Endothelial cell of umbilical vein (primary cell): ENCODE data around the gene BCL11A.

Experiments
- GATA2 ChIP-seq: IDR thresholded peaks from 2 replicates; pipeline ENCODE4 v1.7.0; 2011; ENCODE audit warnings: low read depth, mild to moderate bottlenecking, moderate library complexity, mixed read lengths, low read length; ENCODE audit not compliant: insufficient read length, insufficient read depth
- MYC ChIP-seq: IDR thresholded peaks from one replicate; pipeline ENCODE4 v1.6.1; 2011; ENCODE audit warnings: mild to moderate bottlenecking, low read depth, low read length
- POLR2A ChIP-seq: IDR thresholded peaks from 2 replicates; pipeline ENCODE4 v1.6.1; 2012; ENCODE audit warnings: low read depth, mild to moderate bottlenecking, control low read depth, low read length
- TF ChIP-seq, protein P1 (sequence below), 2 donors: IDR thresholded peaks; 1 replicate in 1 of 2; 2 replicates in 1 of 2; pipeline ENCODE4 v1.5.1; 2011; ENCODE audit warnings: low read length in 2 of 2, mild to moderate bottlenecking in 2 of 2, moderate library complexity in 2 of 2, control low read depth in 1 of 2, inconsistent platforms in 1 of 2, low read depth in 1 of 2; ENCODE audit not compliant: insufficient read depth in 1 of 2; ENCODE audit errors: extremely low read depth in 1 of 2

DNA sequence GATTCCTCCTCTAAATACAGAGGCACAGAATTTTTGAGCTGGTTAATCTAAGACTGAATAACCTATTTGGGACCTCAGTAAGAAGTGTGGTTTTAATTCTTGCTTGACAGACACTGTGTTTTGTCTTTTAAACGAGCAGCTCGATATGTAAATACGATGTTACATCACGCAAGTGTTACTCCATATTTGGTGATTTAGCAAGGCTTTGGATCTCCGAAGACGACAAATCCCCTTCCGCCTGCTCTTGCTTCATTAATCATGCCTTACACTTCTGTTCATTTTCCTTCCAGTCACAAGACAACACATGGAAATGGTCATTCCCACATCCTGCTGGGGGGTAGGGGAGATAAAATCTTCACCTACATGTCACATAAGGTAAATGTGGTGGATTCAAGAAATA is 9.4 kb downstream of the BCL11A start:
- TF ChIP-seq POLR2A, result no peak
- TF ChIP-seq, protein P1, sequence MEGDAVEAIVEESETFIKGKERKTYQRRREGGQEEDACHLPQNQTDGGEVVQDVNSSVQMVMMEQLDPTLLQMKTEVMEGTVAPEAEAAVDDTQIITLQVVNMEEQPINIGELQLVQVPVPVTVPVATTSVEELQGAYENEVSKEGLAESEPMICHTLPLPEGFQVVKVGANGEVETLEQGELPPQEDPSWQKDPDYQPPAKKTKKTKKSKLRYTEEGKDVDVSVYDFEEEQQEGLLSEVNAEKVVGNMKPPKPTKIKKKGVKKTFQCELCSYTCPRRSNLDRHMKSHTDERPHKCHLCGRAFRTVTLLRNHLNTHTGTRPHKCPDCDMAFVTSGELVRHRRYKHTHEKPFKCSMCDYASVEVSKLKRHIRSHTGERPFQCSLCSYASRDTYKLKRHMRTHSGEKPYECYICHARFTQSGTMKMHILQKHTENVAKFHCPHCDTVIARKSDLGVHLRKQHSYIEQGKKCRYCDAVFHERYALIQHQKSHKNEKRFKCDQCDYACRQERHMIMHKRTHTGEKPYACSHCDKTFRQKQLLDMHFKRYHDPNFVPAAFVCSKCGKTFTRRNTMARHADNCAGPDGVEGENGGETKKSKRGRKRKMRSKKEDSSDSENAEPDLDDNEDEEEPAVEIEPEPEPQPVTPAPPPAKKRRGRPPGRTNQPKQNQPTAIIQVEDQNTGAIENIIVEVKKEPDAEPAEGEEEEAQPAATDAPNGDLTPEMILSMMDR (IDR thresholded peaks at IDR 0.05; ENCODE audit: extremely low read depth in 1 of 2, insufficient read depth in 1 of 2, low read depth in 1 of 2, low read length in 2 of 2), result no peak
- no peak for TF ChIP-seq GATA2
- no peak for TF ChIP-seq MYC
